MG63 (cell line): Measurements from ENCODE around the gene CPN1. TPM values are rescaled to one million over a fixed set of nuclear protein-coding genes. Genes with fewer than 3 reads are reported as not detected.

Experiments
- DNase-seq: peaks from one replicate; pipeline ENCODE4 v3.0.0-alpha.2; 2020
- H3K27me3 ChIP-seq: fragments of 250-450 bp; sonication (Bioruptor Pico); 2 replicates; pipeline ENCODE4 v1.5.1; 2020; ENCODE audit warnings: mild to moderate bottlenecking, moderate library complexity
- H3K36me3 ChIP-seq: fragments of 250-450 bp; sonication (Bioruptor Pico); 2 replicates; pipeline ENCODE4 v1.5.1; 2020; ENCODE audit warnings: mild to moderate bottlenecking, moderate library complexity
- H3K4me3 ChIP-seq: fragments of 250-450 bp; sonication (Bioruptor Pico); 2 replicates; pipeline ENCODE4 v1.5.1; 2020; ENCODE audit warnings: mild to moderate bottlenecking, moderate library complexity
- H3K9me3 ChIP-seq: fragments of 250-450 bp; sonication (Bioruptor Pico); 2 replicates; pipeline ENCODE4 v1.5.1; 2020; ENCODE audit warnings: mild to moderate bottlenecking, moderate library complexity
- total RNA-seq: library from RNA; depleted of rRNA; stranded (reverse); fragments of >200 nt; shearing (Covaris generic); gene quantifications from 2 replicates; pipeline ENCODE4 v1.2.3, GENCODE V29; 2014; ENCODE audit warnings: low replicate concordance

CPN1 gene
- total RNA-seq, 1 experiment from 2014 or later = not detected

DNA sequence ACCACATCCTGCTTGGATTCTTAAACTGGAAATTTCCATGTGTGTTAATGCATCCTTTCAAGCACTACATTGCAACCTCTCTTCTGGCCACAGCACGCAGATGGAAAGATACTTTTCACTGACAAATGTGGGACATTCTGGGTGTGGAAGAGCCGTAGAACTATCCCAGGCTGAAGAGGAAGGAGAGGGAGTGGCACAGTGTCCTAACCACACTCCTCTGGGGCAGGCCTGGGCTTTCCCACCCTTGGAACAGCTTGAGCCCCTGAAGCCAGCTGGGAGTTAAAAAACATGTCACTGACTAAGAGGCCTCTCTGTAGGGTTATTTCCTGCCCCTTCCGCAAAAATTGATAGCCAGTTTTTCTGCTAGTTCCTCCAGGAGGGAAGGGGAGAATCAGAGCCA lies 37.9 kb downstream of the CPN1 start:
- Histone ChIP-seq H3K4me3 (no peak overlapping the region), H3K27me3 (no peaks in the 10 kb centered on the region), H3K9me3 (no peaks in the 10 kb centered on the region), H3K36me3 (no peaks in the 10 kb centered on the region)
- DNase-seq = peak; percentile 36

DNA sequence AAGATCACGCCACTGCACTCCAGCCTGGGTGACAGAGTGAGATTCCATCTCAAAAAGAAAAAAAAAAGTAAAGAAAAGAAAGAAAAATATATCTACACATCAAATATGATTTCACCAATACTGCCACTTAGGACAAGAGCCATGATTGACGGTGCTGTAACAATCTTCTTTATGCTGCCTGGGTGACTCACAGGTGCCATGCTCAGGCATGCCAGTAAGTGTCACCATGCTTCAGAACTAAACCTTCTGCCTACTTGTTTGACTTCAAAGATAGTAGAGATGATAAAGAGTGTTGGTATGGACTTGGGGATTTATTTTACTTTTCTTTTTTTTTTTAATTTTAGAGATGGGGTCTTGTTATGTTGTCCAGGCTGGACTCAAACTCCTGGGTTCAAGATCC lies 38.3 kb downstream of the CPN1 start:
- peak; percentile 39 for DNase-seq

DNA sequence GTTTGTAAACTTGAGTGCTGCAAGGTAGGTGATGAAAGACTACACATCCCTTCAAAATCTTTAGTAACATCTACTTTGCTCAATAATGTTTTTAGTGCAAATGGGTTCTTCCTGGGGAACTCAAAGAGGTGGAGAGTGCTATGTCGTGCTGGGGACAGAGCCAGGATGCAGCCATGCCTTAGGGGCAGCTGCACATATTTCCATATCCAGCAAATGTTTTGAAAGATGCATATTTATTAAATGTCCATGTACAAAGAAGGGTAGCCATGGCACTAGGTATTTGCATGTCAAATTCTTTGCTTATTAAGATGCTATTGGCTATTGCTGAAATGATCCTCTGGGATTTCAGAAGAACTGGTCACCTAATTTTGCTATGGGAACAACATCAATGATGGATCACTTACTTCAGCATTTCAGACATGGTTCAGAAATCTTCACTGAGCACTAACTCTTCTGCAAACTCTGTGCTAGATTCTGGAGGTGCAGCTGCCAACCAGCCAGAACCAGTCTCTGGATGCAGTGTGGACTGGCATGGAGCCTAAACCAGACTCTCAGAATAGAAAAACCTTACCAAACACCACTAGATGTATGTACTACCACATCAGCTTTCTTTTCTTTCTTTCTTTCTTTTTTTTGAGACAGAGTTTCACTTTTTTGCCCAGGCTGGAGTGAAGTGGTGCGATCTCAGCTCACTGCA lies 40.2 kb downstream of the CPN1 start:
- H3K36me3 ChIP-seq = no peaks in the 10 kb centered on the region
- DNase-seq = no peak
- H3K9me3 ChIP-seq = no peaks in the 10 kb centered on the region
- H3K27me3 ChIP-seq = no peaks in the 10 kb centered on the region
- no peak overlapping the region for H3K4me3 ChIP-seq

More for the DNA sequence above, 38.3 kb downstream of the CPN1 start:
- H3K4me3 ChIP-seq = no peak overlapping the region
- no peaks in the 10 kb centered on the region for H3K36me3 ChIP-seq
- no peaks in the 10 kb centered on the region for H3K9me3 ChIP-seq
- H3K27me3 ChIP-seq = no peaks in the 10 kb centered on the region

DNA sequence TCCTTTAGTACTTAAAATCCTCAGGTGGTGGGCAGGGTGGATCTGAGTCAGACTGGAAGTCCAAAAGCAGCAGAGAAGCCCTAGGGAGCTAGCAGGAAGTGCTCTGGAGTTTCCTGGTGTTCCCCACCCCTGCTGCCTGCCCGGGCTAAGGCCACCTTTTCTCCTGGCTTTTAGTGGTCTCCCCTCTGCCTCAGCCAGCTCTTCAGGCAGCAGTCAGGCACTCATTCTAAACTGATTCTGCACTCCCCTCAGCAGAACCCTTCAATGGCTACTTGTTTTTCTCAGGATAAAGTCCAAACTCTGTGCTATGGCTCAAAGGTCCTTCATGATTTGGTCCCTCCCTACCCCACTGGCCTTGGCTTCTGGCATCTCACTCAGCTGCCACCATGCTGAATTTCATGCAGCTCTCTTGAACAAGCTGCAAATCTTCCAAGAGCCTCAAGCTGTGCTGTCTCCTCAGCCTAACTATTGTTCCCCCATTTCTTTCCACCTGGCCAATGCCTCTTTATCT lies 43.1 kb downstream of the CPN1 start:
- no peak overlapping the region for H3K4me3 ChIP-seq
- no peak for DNase-seq
- H3K27me3 ChIP-seq = no peaks in the 10 kb centered on the region
- H3K36me3 ChIP-seq = no peaks in the 10 kb centered on the region
- no peaks in the 10 kb centered on the region for H3K9me3 ChIP-seq

DNA sequence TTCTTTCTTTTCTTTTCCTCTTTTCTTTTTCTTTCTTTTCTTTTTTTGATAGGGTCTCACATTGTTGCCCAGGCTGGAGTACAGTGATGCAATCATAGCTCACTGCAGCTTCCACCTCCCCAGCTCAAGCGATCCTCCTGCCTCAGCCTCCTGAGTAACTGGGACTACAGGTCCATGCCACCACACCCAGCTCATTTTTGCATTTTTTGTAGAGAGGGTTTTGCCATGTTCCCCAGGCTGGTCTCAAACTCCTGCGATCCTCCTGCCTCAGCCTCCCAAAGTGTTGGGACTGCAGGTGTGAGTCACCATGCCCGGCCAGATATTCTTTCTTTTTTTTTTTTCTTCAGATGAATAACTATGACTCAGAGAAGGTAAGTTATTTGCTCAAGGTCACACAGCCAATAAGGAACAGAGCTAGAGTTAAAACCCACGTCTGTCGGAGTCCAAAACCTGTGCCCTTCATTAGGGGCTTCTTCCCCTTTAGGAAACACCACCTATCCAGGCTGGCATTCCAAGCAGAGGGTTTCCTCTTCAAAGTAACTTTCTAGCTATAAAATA lies 43.8 kb downstream of the CPN1 start:
- Histone ChIP-seq H3K27me3 (no peaks in the 10 kb centered on the region), H3K9me3 (no peaks in the 10 kb centered on the region), H3K4me3 (no peak overlapping the region), H3K36me3 (no peaks in the 10 kb centered on the region)
- no peak for DNase-seq

GRCh38 chr10:100036850-100037249 lies 44.8 kb downstream of the CPN1 start:
- no peak for DNase-seq
- Histone ChIP-seq H3K36me3 (no peaks in the 10 kb centered on the region), H3K9me3 (no peaks in the 10 kb centered on the region), H3K27me3 (no peaks in the 10 kb centered on the region), H3K4me3 (no peak overlapping the region)

GRCh38 chr10:100033766-100034418 lies 47.8 kb downstream of the CPN1 start:
- Histone ChIP-seq H3K4me3 (no peak overlapping the region), H3K27me3 (no peaks in the 10 kb centered on the region), H3K9me3 (no peaks in the 10 kb centered on the region), H3K36me3 (no peaks in the 10 kb centered on the region)
- no peak for DNase-seq

GRCh38 chr10:100027416-100027815 lies 54.3 kb downstream of the CPN1 start:
- no peak for DNase-seq
- H3K27me3 ChIP-seq = no peaks in the 10 kb centered on the region
- H3K36me3 ChIP-seq = no peaks in the 10 kb centered on the region
- no peak overlapping the region for H3K4me3 ChIP-seq
- peaks cover 8% of the 10 kb centered on the region for H3K9me3 ChIP-seq

DNA sequence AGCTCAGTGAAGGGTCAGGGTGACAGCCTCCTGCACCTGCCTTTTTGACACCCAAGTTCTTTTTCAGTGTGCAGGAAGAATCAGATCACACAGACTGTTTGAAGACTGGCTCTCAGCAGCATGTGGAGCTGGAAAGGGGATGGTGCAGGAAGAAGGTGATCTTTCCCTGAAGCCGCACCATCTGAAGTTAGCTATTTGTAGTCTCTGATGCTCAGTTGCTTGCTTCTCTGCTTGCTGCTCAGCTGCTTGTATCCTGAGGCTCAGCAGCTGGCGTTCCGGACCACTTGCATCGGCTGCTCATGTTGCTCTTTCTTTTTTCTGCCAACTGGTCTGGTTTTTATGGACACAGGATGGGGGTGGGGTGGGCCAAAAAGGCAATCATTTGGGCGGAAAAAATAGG lies 56.1 kb downstream of the CPN1 start:
- DNase-seq = no peak
- no peaks in the 10 kb centered on the region for H3K36me3 ChIP-seq
- no peak overlapping the region for H3K4me3 ChIP-seq
- H3K27me3 ChIP-seq = no peaks in the 10 kb centered on the region
- peaks cover 8% of the 10 kb centered on the region for H3K9me3 ChIP-seq

- no peak for DNase-seq
- H3K4me3 ChIP-seq = no peak overlapping the region
Observed at GRCh38 chr10:100024748-100025147, 56.9 kb downstream of the CPN1 start.

DNA sequence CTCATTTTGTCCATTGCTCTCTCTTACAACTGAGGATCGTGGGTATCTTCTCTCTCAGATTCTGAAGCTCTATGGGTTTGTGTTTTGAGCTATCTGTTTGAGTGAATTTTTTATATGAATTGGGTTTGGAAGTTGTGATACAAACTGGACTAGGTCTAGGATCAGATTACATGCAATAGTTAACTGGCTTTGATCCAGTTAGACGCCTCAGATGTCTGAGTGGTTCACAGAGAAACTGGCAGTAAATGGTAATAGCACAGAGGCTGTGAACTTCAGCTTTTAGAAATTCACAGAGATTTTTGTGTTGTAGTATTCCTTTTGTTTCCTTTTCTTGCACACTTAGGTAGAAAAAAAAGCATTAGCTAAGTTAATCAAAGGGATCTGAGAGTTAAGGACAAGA lies 59.3 kb downstream of the CPN1 start:
- DNase-seq = no peak
- Histone ChIP-seq H3K4me3 (no peak overlapping the region), H3K36me3 (no peaks in the 10 kb centered on the region), H3K27me3 (no peaks in the 10 kb centered on the region), H3K9me3 (no peaks in the 10 kb centered on the region)

More at GRCh38 chr10:100024748-100025147, 56.9 kb downstream of the CPN1 start:
- Histone ChIP-seq H3K9me3 (peaks cover 8% of the 10 kb centered on the region), H3K27me3 (no peaks in the 10 kb centered on the region), H3K36me3 (no peaks in the 10 kb centered on the region)

- Histone ChIP-seq H3K27me3 (no peaks in the 10 kb centered on the region), H3K9me3 (no peaks in the 10 kb centered on the region), H3K36me3 (no peaks in the 10 kb centered on the region), H3K4me3 (no peak overlapping the region)
- no peak for DNase-seq
Observed at GRCh38 chr10:100021322-100021721, 60.3 kb downstream of the CPN1 start.

GRCh38 chr10:100020886-100021253 lies 60.8 kb downstream of the CPN1 start:
- Histone ChIP-seq H3K36me3 (no peaks in the 10 kb centered on the region), H3K9me3 (no peaks in the 10 kb centered on the region), H3K27me3 (no peaks in the 10 kb centered on the region), H3K4me3 (no peak overlapping the region)
- DNase-seq = no peak

DNA sequence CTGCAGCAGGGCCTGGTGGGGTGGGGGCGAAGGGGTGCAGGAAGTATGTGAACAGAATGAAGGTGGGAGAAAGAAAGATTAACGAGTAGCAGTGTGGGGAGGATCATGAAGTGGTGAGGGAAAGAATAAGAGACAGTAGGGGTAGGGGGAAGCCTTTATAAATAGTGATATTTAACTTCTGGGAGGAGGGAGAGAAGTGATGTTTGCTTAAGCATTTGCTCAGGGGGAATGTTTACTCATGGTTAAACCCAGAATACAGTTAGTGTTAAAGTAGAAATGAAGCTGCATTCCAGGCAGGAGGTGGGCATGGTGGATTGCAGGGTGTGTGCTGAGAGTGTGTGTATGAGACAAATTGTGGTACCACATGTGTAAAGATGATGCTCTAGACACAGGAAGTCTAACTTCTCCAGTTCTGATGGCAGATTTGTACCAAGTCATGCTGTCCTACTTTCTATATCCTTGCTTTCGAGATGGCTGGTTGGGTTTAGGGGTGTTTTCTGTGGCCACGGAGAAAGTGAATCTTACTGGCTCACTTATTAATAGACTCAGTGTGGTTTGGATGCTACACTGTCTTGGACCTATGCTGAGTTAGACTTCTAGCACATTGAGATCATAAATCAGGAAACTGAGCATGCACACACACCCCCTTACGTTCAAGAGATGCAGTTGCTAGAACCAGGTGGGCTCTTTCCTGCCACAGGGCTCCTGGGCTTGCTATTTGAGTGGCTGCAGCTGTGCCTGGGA lies 61.4 kb downstream of the CPN1 start:
- Histone ChIP-seq H3K36me3 (no peaks in the 10 kb centered on the region), H3K27me3 (no peaks in the 10 kb centered on the region), H3K9me3 (no peaks in the 10 kb centered on the region), H3K4me3 (no peak overlapping the region)
- no peak for DNase-seq

DNA sequence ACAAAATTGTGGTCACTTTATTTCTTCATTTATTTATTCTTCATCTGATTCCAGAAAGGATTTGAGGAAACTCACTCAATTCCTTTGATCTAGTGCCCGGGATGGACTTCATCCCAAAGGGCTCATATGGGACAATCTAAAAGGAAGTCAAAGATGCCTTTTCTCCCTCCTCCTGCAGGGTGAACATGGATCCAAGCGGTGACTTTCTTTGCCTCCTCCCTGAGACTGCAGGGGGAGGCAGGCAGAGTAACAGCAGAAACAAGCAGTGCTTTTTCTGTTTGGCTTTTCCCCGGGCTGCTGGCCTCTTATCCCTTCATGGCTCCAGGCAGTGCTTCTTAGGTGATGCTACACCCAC lies 61.9 kb downstream of the CPN1 start:
- peak; percentile 49 for DNase-seq
- H3K9me3 ChIP-seq = no peaks in the 10 kb centered on the region

DNA sequence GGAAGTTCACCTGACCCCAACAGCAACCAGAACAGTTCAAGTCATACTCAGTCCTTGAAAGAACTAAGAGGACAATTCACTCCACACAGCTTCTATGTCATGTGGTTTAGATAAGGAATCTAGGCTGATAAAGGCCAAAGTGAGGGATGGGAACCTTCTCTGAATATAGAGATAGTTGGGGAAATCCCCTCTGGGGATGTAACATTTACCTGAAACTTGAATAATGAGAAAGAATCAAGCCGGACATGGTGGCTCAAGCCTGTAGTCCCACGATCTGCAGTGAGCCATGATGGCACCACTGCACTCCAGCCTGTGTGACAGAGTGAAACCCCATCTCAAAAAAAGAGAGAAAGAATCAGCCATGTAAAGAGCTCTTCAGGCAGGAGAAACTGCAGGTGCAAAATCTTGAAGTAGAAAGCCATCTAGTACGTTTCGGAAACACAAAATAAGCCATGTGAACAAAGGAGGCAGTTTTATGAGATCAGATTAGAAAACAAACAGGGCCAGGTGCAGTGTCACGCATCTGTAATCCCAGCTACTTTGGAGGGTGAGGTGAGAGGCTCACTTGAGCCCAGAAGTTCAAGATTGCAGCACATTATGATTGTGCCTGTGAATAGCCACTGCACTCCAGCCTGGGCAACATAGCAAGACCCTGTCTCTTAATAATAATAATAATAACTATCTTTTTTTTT lies 67.5 kb downstream of the CPN1 start:
- H3K27me3 ChIP-seq = no peaks in the 10 kb centered on the region
- H3K4me3 ChIP-seq = no peak overlapping the region
- H3K9me3 ChIP-seq = no peaks in the 10 kb centered on the region
- DNase-seq = no peak
- no peaks in the 10 kb centered on the region for H3K36me3 ChIP-seq

More for the DNA sequence above, 61.9 kb downstream of the CPN1 start:
- no peaks in the 10 kb centered on the region for H3K27me3 ChIP-seq
- H3K36me3 ChIP-seq = no peaks in the 10 kb centered on the region
- H3K4me3 ChIP-seq = no peak overlapping the region

- no peaks in the 10 kb centered on the region for H3K36me3 ChIP-seq
- H3K27me3 ChIP-seq = no peaks in the 10 kb centered on the region
- no peak overlapping the region for H3K4me3 ChIP-seq
- no peak for DNase-seq
- no peaks in the 10 kb centered on the region for H3K9me3 ChIP-seq
Observed at GRCh38 chr10:100013621-100014020, 68.0 kb downstream of the CPN1 start.
